H1 (cell line): ENCODE measurements around the gene HS3ST5. TPM values are rescaled to one million over a fixed set of nuclear protein-coding genes. Genes with fewer than 3 reads are reported as not detected.
"Not testable (repeated sequence)": the region's sequence is repeated elsewhere in the genome, so short reads cannot be mapped to it uniquely, and the experiment has no call there.

Experiments used
- CTCF ChIA-PET: fragments of 300-600 bp; sonication (Branson Sonifier 250); formaldehyde crosslinking; loops from one replicate; lab custom pipeline; 2021; ENCODE audit not compliant: partially characterized antibody; lab: Charles Lee
- POLR2A ChIA-PET: fragments of 300-600 bp; sonication (Branson Sonifier 250); formaldehyde crosslinking; loops from one replicate; lab custom pipeline; 2021; ENCODE audit warnings: inconsistent platforms; ENCODE audit not compliant: partially characterized antibody; lab: Charles Lee
- DNase-seq, 2 experiments: peaks; one replicate each; pipeline versions ENCODE4 v3.0.0 to v3.0.0-alpha.2; 2010 to 2022; ENCODE audit warnings: low spot score in 2 of 2, low read depth in 1 of 2, mixed read lengths in 1 of 2
- FAIRE-seq: peaks from 2 replicates; lab custom pipeline; 2011; peaks lifted over from hg19 to GRCh38; lab: Jason Lieb, UNC
- H2AFZ ChIP-seq: 2 replicates; pipeline ENCODE4 v1.8.1; 2012; ENCODE audit warnings: low read length, inconsistent platforms
- H2AK5ac ChIP-seq: 2 replicates; pipeline ENCODE4 v1.6.1; 2013; ENCODE audit warnings: low read depth, low read length
- H2BK120ac ChIP-seq: replicated peaks from 2 replicates; pipeline ENCODE3; 2013; ENCODE audit warnings: low read depth, low read length, inconsistent platforms
- H2BK12ac ChIP-seq: 2 replicates; pipeline ENCODE4 v1.6.1; 2013; ENCODE audit warnings: low read depth, low read length
- H2BK15ac ChIP-seq: 2 replicates; pipeline ENCODE4 v1.6.1; 2013; ENCODE audit warnings: low read length
- H2BK20ac ChIP-seq: 2 replicates; pipeline ENCODE4 v1.6.1; 2013; ENCODE audit warnings: low read length
- H2BK5ac ChIP-seq: 2 replicates; pipeline ENCODE4 v1.6.1; 2013; ENCODE audit warnings: low read depth, low read length
- H3K14ac ChIP-seq: 2 replicates; pipeline ENCODE4 v1.6.1; 2013; ENCODE audit warnings: inconsistent platforms; ENCODE audit not compliant: insufficient read length
- H3K18ac ChIP-seq: 2 replicates; pipeline ENCODE4 v1.6.1; 2013; ENCODE audit warnings: low read length; ENCODE audit errors: extremely low read depth
- H3K23ac ChIP-seq: 2 replicates; pipeline ENCODE4 v1.6.1; 2013; ENCODE audit warnings: inconsistent platforms; ENCODE audit not compliant: insufficient read length
- H3K23me2 ChIP-seq: 2 replicates; pipeline ENCODE4 v1.6.1; 2013; ENCODE audit warnings: low read depth, low read length
- H3K27ac ChIP-seq: 2 replicates; pipeline ENCODE4 v1.6.1; 2011; ENCODE audit warnings: low read depth, low read length, inconsistent platforms
- H3K27me3 ChIP-seq, 4 experiments: replicated peaks in 1 of 4; 1 replicate in 1 of 4; 2 replicates in 3 of 4; pipeline versions ENCODE4 v1.6.1 to v1.8.1; 2011 to 2013; ENCODE audit warnings: low read length in 3 of 4, mild to moderate bottlenecking in 3 of 4, inconsistent platforms in 2 of 4, mixed read lengths in 2 of 4, moderate library complexity in 1 of 4; ENCODE audit not compliant: control insufficient read depth in 3 of 4, insufficient read depth in 3 of 4; ENCODE audit errors: extremely low read depth in 1 of 4
- H3K36me3 ChIP-seq, 4 experiments: 2 replicates each; pipeline versions ENCODE4 v1.6.1 to v1.8.1; 2011 to 2013; ENCODE audit warnings: mild to moderate bottlenecking in 4 of 4, low read length in 3 of 4, moderate library complexity in 2 of 4, control low read depth in 1 of 4, inconsistent platforms in 1 of 4; ENCODE audit not compliant: insufficient read depth in 4 of 4, control insufficient read depth in 2 of 4
- H3K4ac ChIP-seq: replicated peaks from 2 replicates; pipeline ENCODE3; 2013; ENCODE audit warnings: low read length, low read depth, mixed read lengths, inconsistent platforms; ENCODE audit not compliant: insufficient read length
- H3K4me1 ChIP-seq, 4 experiments: replicated peaks in 1 of 4; 1 replicate in 1 of 4; 2 replicates in 3 of 4; pipeline versions ENCODE4 v1.6.1 to v1.8.1; 2011 to 2013; ENCODE audit warnings: low read length in 3 of 4, inconsistent platforms in 2 of 4, mixed read lengths in 1 of 4; ENCODE audit not compliant: insufficient read depth in 4 of 4, control insufficient read depth in 3 of 4
- H3K4me2 ChIP-seq, 2 experiments: 2 replicates each; pipeline versions ENCODE4 v1.6.1 to v1.8.1; 2011 to 2013; ENCODE audit warnings: low read depth in 2 of 2, low read length in 2 of 2, control low read depth in 1 of 2, inconsistent platforms in 1 of 2, mild to moderate bottlenecking in 1 of 2; ENCODE audit not compliant: insufficient read depth in 1 of 2
- H3K4me3 ChIP-seq, 4 experiments: fragments of 200-600, 300-600 bp in 1 of 4; sonication (generic), shearing (Covaris generic), sonication (Bioruptor Twin) in 1 of 4; 2 replicates each; pipeline versions ENCODE4 v1.5.1 to v1.8.1; 2011 to 2016; ENCODE audit warnings: low read length in 4 of 4, low read depth in 3 of 4, control low read depth in 2 of 4, inconsistent platforms in 2 of 4, mild to moderate bottlenecking in 2 of 4, mixed read lengths in 1 of 4, moderate library complexity in 1 of 4; ENCODE audit not compliant: insufficient read depth in 2 of 4; ENCODE audit errors: extremely low read depth in 1 of 4
- H3K56ac ChIP-seq: replicated peaks from 2 replicates; pipeline ENCODE3; 2013; ENCODE audit warnings: low read depth, mild to moderate bottlenecking, mixed read lengths, low read length, inconsistent platforms; ENCODE audit not compliant: insufficient read length
- H3K79me1 ChIP-seq: 2 replicates; pipeline ENCODE4 v1.6.1; 2013; ENCODE audit warnings: low read depth, low read length, control low read depth
- H3K79me2 ChIP-seq, 2 experiments: 2 replicates each; pipeline versions ENCODE4 v1.6.1 to v1.8.1; 2012 to 2013; ENCODE audit warnings: low read length in 2 of 2, mild to moderate bottlenecking in 2 of 2, inconsistent platforms in 1 of 2; ENCODE audit not compliant: insufficient read depth in 2 of 2, control insufficient read depth in 1 of 2
- H3K9ac ChIP-seq, 4 experiments: replicated peaks in 1 of 4; 1 replicate in 1 of 4; 2 replicates in 3 of 4; pipeline versions ENCODE4 v1.6.1 to v1.8.1; 2011 to 2013; ENCODE audit warnings: low read depth in 3 of 4, low read length in 3 of 4, control low read depth in 2 of 4, mild to moderate bottlenecking in 2 of 4, moderate library complexity in 2 of 4, inconsistent platforms in 1 of 4; ENCODE audit errors: extremely low read depth in 1 of 4
- H3K9me3 ChIP-seq, 2 experiments: 2 replicates each; pipeline versions ENCODE4 v1.6.1 to v1.8.1; 2012 to 2013; ENCODE audit warnings: mild to moderate bottlenecking in 2 of 2, moderate library complexity in 2 of 2, control low read depth in 1 of 2, inconsistent platforms in 1 of 2, low read depth in 1 of 2, low read length in 1 of 2, mixed read lengths in 1 of 2; ENCODE audit not compliant: insufficient read depth in 2 of 2
- H4K20me1 ChIP-seq, 2 experiments: replicated peaks in 1 of 2; 2 replicates each; pipeline versions ENCODE3 to v1.8.1; 2011 to 2013; ENCODE audit warnings: inconsistent platforms in 2 of 2, low read length in 2 of 2, mild to moderate bottlenecking in 1 of 2; ENCODE audit not compliant: insufficient read depth in 2 of 2, control insufficient read depth in 1 of 2
- H4K5ac ChIP-seq: 2 replicates; pipeline ENCODE4 v1.6.1; 2013; ENCODE audit warnings: low read length, low read depth, mixed read lengths, inconsistent platforms; ENCODE audit not compliant: insufficient read length
- H4K8ac ChIP-seq: 2 replicates; pipeline ENCODE4 v1.8.0; 2013; ENCODE audit warnings: mild to moderate bottlenecking, moderate library complexity, low read length, inconsistent platforms; ENCODE audit not compliant: insufficient read depth; ENCODE audit errors: extremely low read depth
- H4K91ac ChIP-seq: replicated peaks from 2 replicates; pipeline ENCODE3; 2013; ENCODE audit warnings: low read length, mixed read lengths, inconsistent platforms; ENCODE audit not compliant: insufficient read length
- BACH1 ChIP-seq: IDR thresholded peaks from 2 replicates; pipeline ENCODE4 v1.6.1; 2012; ENCODE audit warnings: low read length, improper control_type of control experiment
- WGBS, 2 experiments: shearing (Covaris generic) in 1 of 2; methylation state at CpG; one replicate each; pipeline versions ENCODE4 v1.1.6 to v1.1.7; 2013 to 2015; ENCODE audit warnings: low lambda C conversion rate in 2 of 2, mixed read lengths in 2 of 2, inconsistent platforms in 1 of 2, low coverage in 1 of 2, missing lambda C conversion rate in 1 of 2; ENCODE audit not compliant: insufficient replicate concordance in 2 of 2, insufficient coverage in 1 of 2, insufficient read length in 1 of 2; ENCODE audit errors: extremely low coverage in 1 of 2, missing lambda C conversion rate in 1 of 2; 5-methylcytosine and 5-hydroxymethylcytosine counted together
- polyA plus RNA-seq, 7 experiments: library from polyadenylated mRNA; depleted of rRNA in 3 of 7; stranded (reverse) in 5 of 7; unstranded in 2 of 7; fragments of >200 nt in 5 of 7; fragments of 200-250 nt in 2 of 7; gene quantifications; 1 replicate in 5 of 7; 2 replicates in 1 of 7; 4 replicates in 1 of 7; pipeline versions ENCODE4 v1.2.1 to v1.2.3, GENCODE V29; 2011 to 2013; ENCODE audit warnings: missing spikeins in 2 of 7, mixed read lengths in 2 of 7
- total RNA-seq: library from RNA; stranded (reverse); fragmentation: NEBNext Ultra II Directional; extraction: Animal tissue kit (Norgen Biotek cat#: 25700); gene quantifications from 2 replicates; pipeline ENCODE4 v1.2.1, GENCODE V29; 2021

HS3ST5 gene
- total and polyA plus RNA-seq, 2 of the 8 experiments (the other 6 are each of a cell fraction or from before 2014, with no cell fraction given) = 1.2 to 9.9 TPM

- H3K23ac ChIP-seq = no peak overlapping the region
- CTCF ChIA-PET = interaction anchor here (0.7 to 2.1 kb wide), 4 partner anchors 14 to 153 kb away, joined by 3 to 12 read pairs (median 4); no protein-coding TSS in a partner anchor
- no peak for FAIRE-seq
Measured at GRCh38 chr6:114151064-114151690, 191.6 kb downstream of the HS3ST5 start.

DNA sequence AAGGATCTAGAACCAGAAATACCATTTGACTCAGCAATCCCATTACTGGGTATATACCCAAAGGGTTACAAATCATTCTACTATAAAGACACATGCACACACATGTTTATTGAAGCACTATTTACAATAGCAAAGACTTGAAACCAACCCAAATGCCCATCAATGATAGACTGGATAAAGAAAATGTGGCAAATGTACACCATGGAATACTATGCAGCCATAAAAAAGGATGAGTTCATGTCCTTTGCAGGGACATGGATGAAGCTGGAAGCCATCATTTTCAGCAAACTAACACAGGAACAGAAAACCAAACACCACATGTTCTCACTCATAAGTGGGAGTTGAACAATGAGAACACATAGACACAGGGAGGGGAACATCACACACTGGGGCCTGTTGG lies 193.6 kb downstream of the HS3ST5 start:
- H4K91ac ChIP-seq, POLR2A ChIA-PET, H3K27ac ChIP-seq, H4K5ac ChIP-seq, H3K23ac ChIP-seq, H2BK12ac ChIP-seq, H3K18ac ChIP-seq, H3K9ac ChIP-seq, H2BK5ac ChIP-seq, H3K4ac ChIP-seq, H4K20me1 ChIP-seq, H2BK120ac ChIP-seq, H3K14ac ChIP-seq, H2AFZ ChIP-seq, H3K36me3 ChIP-seq, H2AK5ac ChIP-seq, FAIRE-seq, H3K56ac ChIP-seq, H3K4me3 ChIP-seq, H3K79me2 ChIP-seq, H3K4me2 ChIP-seq, DNase-seq, H3K27me3 ChIP-seq, H2BK20ac ChIP-seq, H3K9me3 ChIP-seq, H3K23me2 ChIP-seq, CTCF ChIA-PET, H2BK15ac ChIP-seq, H4K8ac ChIP-seq, H3K79me1 ChIP-seq: not testable (repeated sequence)
- peaks cover 0 to 10% (median 8%) of the 10 kb centered on the region in 4 experiments; a peak in 6 of 7 replicates for H3K4me1 ChIP-seq

More at GRCh38 chr6:114151064-114151690, 191.6 kb downstream of the HS3ST5 start:
- Histone ChIP-seq H4K8ac (no peak overlapping the region), H3K23me2 (no peaks in the 10 kb centered on the region), H3K4ac (no peak overlapping the region), H3K79me2 (no peaks in the 10 kb centered on the region), H3K9me3 (peaks cover 6 to 8% of the 10 kb centered on the region in 2 experiments; a peak in 2 of 4 replicates), H3K56ac (no peak overlapping the region), H3K4me3 (no peak overlapping the region), H2BK5ac (no peak overlapping the region), H3K27me3 (no peaks in the 10 kb centered on the region), H2BK15ac (no peak overlapping the region), H3K4me2 (no peak overlapping the region), H3K14ac (no peak overlapping the region), H3K27ac (no peak overlapping the region), H3K18ac (no peak overlapping the region), H4K20me1 (no peaks in the 10 kb centered on the region), H3K79me1 (no peaks in the 10 kb centered on the region; the same call in 1 of the 2 replicates), H3K36me3 (peaks cover 0 to 7% (median 2%) of the 10 kb centered on the region in 4 experiments; a peak in 2 of 8 replicates), H2AFZ (no peak overlapping the region), H2BK12ac (no peak overlapping the region), H3K9ac (no peak overlapping the region), H4K5ac (no peak overlapping the region), H3K4me1 (peaks cover 0 to 9% (median 3%) of the 10 kb centered on the region in 4 experiments; a peak in 2 of 7 replicates), H2BK20ac (no peak overlapping the region), H2BK120ac (no peak overlapping the region), H2AK5ac (no peak overlapping the region), H4K91ac (no peak overlapping the region)
- POLR2A ChIA-PET = interaction anchor here (0.8 kb wide), 1 partner anchor 27 kb away, joined by 5 read pairs; no protein-coding TSS in a partner anchor
- TF ChIP-seq BACH1 = no peak
- DNase-seq = no peak
- 94% methylated on average over 3 of the region's 3 CpGs; no CpG with 5 or more reads in 1 of the 2 experiments for WGBS, 2 experiments
